Fibroblast of lung (primary cell): Measurements from ENCODE around the gene KIAA1217.

ENCODE experiments used
- CTCF ChIP-seq, 2 donors: IDR thresholded peaks in 1 of 2; conservative IDR thresholded peaks in 1 of 2; 1 replicate in 1 of 2; 2 replicates in 1 of 2; pipeline ENCODE4 v1.5.1; 2011 to 2012; ENCODE audit warnings: low read length in 2 of 2, control low read depth in 1 of 2, inconsistent platforms in 1 of 2, low read depth in 1 of 2, mild to moderate bottlenecking in 1 of 2
- EZH2 ChIP-seq: IDR thresholded peaks from 2 replicates; pipeline ENCODE4 v1.5.1; 2012; ENCODE audit warnings: low read length, control low read depth, mild to moderate bottlenecking; ENCODE audit errors: missing control alignments

GRCh38 chr10:24542314-24543270 lies 333.7 kb downstream of the KIAA1217 start:
- TF ChIP-seq CTCF (conservative IDR thresholded peaks at IDR 0.05 in 1 of 2, IDR thresholded peaks at IDR 0.05 in 1 of 2; ENCODE audit: low read depth in 1 of 2, low read length in 2 of 2) (no peak), EZH2 (no peak)
